Measurements from ENCODE around the gene RPS6KA1.

DNA sequence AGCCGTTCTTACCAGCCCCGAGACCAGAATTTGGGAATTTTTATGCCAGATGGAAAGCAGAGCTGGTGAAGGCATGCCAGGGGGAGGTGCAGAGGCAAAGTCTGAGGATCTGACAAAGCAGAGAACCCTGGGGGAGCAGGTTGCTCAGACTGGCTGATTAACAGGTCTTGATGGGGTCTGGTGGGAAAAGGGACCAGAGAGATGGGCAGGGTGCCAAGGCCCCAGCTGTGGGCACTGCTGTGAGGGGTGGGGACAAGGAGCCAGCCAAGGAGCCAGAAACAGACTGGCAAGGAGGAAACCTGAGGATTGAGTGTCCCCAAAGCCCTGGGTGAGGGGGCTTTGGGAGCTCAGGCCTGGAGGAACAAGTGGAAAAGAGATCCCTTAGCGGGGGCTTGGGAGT, 21.4 kb downstream of the RPS6KA1 start:
- TF ChIP-seq CTCF (conservative IDR thresholded peaks at IDR 0.05; ENCODE audit: low read length): no peak
- no peak for TF ChIP-seq EZH2phosphoT487 (IDR thresholded peaks at IDR 0.05; ENCODE audit: borderline replicate concordance, low read depth, low read length)
